ENCODE results near the gene HOXA6.

HOXA6 gene

DNA sequence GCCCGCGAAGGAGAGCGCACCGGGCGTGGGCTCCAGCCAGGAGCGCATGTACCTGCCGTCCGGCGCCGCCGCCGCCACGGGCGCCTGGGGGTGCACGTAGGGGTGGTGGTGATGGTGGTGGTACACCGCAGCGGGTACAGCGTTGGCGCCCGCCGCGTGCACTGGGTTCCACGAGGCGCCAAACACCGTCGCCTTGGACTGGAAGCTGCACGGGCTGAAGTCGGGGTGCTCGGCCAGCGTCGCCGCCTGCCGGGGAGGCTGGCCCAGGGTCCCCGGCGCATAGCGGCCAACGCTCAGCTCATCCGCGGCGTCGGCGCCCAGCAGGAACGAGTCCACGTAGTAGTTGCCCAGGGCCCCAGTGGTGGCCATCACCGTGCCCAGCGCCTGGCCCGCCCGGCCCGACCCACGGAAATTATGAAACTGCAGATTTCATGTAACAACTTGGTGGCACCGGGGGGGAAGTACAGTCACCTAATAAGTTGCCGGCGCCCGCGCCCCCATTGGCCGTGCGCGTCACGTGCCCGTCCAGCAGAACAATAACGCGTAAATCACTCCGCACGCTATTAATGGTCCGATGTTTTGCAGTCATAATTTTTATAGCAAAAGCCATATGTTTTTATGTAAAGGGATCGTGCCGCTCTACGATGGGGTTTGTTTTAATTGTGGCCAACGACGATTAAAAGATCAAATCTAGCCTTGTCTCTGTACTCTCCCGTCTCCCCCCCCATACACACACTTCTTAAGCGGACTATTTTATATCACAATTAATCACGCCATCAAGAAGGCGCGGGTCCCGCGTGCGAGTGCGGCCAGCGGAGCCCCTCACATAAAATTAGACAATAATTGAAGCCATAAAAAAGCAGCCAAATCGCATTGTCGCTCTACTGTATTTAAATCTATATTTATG, 17.8 kb upstream of the HOXA6 start, which contains the start of gene HOXA9:
Gene HOXA9, minus strand, starts transcription at position 449 of the 907 bp plus-strand sequence. Its CDS starts 80 bp downstream, at position 369.
- TF ChIP-seq, protein P1, sequence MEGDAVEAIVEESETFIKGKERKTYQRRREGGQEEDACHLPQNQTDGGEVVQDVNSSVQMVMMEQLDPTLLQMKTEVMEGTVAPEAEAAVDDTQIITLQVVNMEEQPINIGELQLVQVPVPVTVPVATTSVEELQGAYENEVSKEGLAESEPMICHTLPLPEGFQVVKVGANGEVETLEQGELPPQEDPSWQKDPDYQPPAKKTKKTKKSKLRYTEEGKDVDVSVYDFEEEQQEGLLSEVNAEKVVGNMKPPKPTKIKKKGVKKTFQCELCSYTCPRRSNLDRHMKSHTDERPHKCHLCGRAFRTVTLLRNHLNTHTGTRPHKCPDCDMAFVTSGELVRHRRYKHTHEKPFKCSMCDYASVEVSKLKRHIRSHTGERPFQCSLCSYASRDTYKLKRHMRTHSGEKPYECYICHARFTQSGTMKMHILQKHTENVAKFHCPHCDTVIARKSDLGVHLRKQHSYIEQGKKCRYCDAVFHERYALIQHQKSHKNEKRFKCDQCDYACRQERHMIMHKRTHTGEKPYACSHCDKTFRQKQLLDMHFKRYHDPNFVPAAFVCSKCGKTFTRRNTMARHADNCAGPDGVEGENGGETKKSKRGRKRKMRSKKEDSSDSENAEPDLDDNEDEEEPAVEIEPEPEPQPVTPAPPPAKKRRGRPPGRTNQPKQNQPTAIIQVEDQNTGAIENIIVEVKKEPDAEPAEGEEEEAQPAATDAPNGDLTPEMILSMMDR (IDR thresholded peaks at IDR 0.05; ENCODE audit: low read depth, low read length), result no peak

DNA sequence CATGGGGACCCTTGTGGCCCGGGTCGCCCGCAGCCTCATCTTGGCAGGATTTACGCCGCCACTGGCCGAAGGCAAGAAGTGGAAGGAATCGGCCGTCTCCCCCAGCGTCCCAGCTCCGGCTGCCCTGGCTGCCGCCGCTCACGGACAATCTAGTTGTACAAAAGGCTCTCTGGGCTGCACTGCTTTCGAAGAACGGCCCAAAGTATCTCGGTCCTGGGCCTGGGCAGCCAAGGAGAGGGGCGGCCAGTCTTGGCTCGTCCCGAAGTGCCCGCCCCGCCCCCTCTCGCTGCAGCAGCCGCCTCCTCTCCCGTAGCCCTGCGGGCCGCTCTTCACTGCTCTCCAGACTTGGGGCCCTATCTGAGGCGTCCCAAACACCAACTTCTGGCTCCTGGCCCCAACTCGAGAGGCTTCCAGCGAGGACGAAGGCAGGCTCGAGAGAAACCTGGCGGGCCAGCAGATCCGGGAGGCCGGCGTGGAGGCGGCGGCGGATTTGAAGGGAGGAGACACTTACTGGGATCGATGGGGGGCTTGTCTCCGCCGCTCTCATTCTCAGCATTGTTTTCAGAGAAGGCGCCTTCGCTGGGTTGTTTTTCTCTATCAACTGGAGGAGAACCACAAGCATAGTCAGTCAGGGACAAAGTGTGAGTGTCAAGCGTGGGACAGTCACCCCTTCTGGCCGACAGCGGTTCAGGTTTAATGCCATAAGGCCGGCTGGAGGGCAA, 17.0 kb upstream of the HOXA6 start:
- H3K4me3 ChIP-seq (ENCODE audit: low read depth, low read length), result no peak overlapping the region
- TF ChIP-seq, protein P1 (IDR thresholded peaks at IDR 0.05; ENCODE audit: low read depth, low read length), result no peak

More for the DNA sequence above, 17.8 kb upstream of the HOXA6 start, which contains the start of gene HOXA9:
- no peak within 1 kb of the TSS for H3K4me3 ChIP-seq (ENCODE audit: low read depth, low read length)

DNA sequence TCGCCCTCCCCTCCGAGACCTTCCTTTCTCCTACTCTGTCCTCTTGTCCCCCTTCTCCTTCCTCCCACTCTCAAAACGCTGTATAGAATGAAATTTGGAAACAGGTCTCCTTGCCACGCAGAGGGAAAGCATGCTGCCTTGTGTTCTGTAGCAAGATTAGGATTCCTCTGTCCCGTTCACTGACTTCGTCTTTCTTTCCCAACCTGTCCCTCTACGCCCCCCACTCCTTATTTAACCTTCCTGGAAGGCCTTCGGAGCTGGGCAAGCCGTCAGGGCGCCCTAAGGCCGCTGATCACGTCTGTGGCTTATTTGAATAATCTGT, 16.4 kb upstream of the HOXA6 start:
- no peak overlapping the region for H3K4me3 ChIP-seq (ENCODE audit: low read depth, low read length)
- TF ChIP-seq, protein P1 (IDR thresholded peaks at IDR 0.05; ENCODE audit: low read depth, low read length), result no peak

DNA sequence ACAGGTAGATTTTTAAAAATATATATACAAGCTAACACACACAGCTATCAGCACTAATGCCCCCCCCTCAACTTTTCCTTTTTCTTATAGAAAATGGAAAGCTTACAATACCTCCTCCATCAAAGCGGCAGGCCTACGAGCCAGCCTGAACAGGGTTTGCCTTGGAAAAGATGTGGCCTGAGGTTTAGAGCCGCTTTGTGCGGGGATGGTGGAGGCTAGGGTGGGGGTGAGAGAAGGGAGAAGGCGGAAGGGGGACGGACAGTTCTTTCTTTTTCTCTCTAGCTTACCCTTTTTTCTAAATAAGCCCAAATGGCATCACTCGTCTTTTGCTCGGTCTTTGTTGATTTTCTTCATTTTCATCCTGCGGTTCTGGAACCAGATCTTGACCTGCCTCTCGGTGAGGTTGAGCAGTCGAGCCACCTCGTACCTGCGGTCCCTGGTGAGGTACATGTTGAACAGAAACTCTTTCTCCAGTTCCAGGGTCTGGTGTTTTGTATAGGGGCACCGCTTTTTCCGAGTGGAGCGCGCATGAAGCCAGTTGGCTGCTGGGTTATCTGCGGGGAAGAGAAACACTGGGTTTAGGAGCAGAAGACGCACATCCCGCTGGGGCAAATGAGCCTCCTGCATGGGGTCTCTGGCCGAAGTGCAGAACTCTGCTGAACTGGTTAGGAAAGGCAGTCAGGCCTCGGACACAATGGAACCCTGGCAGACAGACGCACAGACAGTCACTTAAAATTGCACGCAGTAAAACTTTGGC, 15.9 kb upstream of the HOXA6 start:
- no peak overlapping the region for H3K4me3 ChIP-seq (ENCODE audit: low read depth, low read length)
- TF ChIP-seq, protein P1 (IDR thresholded peaks at IDR 0.05; ENCODE audit: low read depth, low read length), result no peak

DNA sequence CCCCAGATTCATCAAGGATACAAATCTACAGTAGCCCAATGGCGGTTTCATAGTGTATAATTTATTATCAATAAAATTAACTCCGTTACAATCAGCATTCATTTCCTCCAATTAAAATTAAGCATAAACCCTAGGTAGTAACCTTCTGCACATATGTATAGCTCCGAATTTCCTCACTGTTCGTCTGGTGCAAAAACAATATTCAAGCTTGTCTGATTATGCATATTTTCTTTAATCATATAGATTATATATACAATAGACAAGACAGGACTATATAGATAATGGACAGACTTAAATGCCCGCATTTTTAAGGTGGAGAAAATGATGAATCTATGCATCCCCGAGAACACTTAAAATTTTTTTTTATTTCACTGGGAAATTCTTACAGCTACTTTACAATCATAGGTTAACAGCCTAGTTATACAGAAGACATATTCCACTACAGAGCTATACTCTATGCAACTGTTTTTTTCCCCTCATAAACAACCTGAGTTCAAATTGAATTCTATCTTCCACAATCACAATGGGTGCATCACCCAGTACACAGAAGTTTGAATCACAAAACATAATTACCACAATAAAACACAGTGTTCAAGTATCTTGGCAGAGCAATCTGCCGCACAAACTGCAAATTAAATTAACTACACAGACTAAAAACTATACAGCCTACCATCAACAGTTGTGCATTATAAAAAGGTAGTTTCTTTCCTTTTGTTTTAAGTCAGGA, 15.2 kb upstream of the HOXA6 start:
- TF ChIP-seq, protein P1 (IDR thresholded peaks at IDR 0.05; ENCODE audit: low read depth, low read length), result no peak
- H3K4me3 ChIP-seq (ENCODE audit: low read depth, low read length), result no peak overlapping the region

DNA sequence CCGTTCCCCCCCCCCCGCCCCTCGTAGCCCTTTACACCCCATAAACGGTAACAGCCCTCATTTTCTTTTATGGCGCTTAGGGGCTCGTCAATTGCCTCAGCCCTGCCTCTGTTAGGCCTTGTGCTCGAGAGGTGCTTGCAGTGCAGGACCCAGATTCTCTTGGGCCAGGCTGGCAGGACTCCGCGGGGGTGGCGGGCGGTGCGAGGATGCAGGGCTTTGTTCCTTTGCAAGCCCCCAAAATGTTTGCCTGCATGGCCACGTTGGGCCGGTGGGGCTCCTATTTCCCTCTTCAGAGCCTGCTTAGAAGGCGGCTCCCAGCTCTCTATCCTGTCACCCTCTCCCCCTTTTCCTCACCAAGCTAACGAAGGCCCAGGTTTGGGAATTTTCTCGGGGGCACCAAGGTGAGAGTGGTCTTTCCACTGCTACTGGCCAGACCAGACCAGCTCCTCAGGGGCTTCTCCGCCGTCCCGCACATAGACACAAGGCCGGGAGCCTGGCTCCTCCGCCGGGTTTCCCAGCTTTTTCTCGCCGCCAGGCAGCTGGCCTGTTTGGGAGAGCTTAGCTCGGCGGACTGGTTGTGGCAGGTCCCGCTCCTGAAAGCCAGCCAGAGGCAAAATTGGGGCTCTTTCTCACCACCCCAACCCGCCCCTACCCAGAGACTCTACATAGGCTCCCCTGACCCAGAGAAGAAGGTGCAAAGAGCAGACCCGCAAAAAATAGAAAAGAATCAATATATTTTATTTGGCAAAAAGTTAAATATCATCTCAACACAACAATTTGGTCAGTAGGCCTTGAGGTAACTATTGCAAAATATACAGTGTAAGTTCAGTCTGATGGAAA, 14.4 kb upstream of the HOXA6 start:
- no peak overlapping the region for H3K4me3 ChIP-seq (ENCODE audit: low read depth, low read length)
- TF ChIP-seq, protein P1 (IDR thresholded peaks at IDR 0.05; ENCODE audit: low read depth, low read length), result no peak

All from WI38 (cell line).